Myocyte (in vitro differentiated cells): ENCODE measurements around the gene BORCS8. TPM values are rescaled to one million over a fixed set of nuclear protein-coding genes. Genes with fewer than 3 reads are reported as not detected.
"Not testable (repeated sequence)": the region's sequence is repeated elsewhere in the genome, so short reads cannot be mapped to it uniquely, and the experiment has no call there.

Source experiments
- DNase-seq: peaks from one replicate; pipeline ENCODE4 v3.0.0-alpha.2; 2012; ENCODE audit warnings: low read depth
- total RNA-seq: library from RNA; depleted of rRNA; stranded (reverse); fragments of >200 nt; gene quantifications from 2 replicates; pipeline ENCODE4 v1.2.3, GENCODE V29; 2014

The BORCS8 gene
- total RNA-seq, 1 donor from 2014 or later, result 15.4 TPM

DNA sequence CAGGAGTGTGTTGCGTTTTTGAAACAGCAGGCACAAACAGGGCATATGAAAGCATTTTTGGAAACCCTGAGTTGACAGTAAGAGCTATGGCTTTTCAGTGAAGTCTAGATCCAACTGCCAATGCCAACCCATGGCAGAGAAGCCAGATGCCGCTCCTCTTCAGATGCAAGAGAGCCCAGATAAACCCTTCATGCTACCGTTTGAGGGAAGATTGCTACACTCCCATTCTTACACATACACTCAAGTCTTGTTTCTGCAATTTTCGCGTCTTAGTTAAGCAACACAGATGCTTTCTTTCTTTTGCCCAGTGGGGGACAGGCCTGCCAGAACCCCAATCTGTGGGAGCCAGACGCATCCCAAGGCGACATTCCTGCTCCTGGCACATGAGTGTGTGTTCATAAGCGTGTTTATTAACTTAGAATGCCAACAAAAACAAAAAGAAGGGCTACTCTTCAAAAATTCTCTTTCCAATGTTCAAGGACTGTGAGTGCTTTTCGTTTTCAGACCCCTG, 10.4 kb downstream of the BORCS8 start:
- no peak for DNase-seq

DNA sequence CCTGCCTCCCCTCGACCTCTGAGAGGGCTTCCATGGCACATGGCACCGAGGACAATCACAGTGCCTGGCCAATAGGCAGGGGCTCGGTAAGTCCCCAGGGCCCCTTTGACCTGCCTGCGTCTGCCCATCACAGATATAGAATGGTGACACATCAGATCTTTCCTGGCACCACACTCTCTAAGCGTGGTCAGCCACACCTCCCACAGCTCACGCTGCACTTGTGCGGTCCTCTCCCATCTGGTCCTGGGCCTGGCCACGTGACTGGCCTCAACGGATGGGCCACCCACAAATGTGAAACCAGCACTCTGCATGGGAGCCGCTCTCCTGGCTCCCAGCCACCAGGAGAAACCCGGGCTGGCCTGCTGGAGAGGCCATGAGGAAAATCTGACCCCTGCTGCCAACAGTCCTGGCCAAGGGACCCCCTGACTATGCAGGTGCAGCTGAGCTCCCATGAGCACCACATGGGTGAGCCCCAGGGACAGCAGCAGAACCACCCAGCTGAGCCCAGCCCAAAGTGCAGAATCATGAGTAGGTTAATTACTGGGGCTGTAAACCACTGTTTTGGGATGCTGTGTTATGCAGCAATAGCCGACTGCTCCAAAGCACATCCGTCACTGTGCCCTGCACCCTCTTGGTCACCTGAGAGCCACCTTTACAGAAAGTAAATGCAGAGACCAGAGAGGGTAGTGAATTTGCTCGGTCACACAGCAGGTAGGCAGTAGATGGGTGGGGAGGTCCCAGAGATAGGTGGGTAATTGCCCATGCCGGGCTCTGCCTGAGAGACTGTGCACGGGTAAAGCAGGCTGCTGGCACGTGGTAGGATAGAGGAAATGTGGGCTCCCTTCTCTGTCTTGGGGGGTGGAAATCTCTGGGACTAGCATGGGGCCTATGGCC, 12.2 kb downstream of the BORCS8 start:
- DNase-seq, result peak; percentile 95

DNA sequence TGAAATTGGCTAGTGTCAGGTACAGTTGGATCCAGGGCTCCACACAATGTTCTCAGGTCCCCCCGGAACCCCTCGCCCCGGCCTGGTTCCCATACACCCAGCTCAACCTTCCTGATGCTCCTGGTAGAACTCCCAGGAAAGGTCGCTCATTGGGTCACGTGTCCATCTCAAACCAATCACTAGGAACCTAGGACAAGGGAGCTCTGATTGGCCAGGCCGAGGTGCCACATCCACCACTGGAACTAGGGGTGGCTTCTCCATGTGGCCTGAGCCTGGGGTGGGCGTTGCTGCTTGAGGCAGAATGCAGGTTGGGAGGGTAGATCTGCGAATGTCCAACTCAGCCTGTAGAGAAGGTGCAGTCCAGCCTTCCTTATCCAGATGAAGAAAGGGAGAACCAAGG, 15.0 kb downstream of the BORCS8 start:
- DNase-seq, result no peak

DNA sequence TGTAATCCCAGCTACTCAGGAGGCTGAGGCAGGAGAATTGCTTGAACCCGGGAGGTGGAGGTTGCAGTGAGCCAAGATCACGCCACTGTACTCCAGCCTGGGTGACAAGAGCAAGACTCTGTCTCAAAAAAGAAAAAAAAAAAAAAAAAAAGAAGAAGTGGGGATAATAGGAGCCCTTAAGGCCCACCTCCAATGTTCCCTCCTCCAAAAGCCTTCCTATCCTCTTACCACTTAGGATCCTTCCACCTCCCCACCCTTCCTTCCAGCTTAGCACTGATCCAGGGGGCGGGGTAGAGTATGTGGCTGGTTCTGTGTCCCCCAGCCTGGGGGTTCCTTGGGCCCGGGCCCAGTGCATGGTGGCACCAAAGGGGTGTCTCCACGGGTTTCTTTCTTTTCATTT, 18.7 kb downstream of the BORCS8 start:
- DNase-seq, result not testable (repeated sequence)

DNA sequence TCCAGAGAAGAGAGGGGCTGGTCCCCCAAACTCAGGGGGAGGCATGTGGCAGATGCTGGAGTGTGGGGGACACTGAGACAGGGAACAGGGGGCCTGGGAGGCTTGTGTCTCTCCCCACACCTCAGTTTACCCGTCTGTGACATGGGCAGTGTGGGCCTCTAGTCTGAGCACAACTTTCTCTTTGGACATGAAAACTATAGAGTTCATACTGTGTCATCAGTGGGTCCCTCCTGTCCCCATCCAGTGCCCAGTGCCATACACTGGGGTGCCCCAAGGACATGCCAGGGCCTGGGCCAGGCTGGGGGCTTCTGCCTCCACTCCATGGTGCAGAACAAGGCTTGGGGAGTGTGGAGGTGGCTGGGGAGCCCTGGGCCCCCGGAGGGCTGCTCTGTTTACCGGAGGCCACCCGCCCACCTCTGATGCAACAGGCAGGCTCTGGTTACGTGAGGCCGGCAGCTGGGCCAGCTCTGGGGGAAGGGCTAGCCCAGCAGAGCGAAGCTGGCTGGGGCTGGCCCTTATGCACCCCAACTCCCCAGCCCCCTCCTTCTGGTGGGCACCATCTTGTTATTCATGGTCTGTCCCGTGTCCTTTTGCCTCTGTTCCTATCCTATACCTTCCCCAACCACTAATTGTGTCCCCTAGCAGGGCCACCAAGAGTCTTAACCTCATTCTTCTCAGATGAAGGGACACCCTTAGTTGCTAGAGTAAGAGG, 20.0 kb downstream of the BORCS8 start:
- DNase-seq, result peak; percentile 67

DNA sequence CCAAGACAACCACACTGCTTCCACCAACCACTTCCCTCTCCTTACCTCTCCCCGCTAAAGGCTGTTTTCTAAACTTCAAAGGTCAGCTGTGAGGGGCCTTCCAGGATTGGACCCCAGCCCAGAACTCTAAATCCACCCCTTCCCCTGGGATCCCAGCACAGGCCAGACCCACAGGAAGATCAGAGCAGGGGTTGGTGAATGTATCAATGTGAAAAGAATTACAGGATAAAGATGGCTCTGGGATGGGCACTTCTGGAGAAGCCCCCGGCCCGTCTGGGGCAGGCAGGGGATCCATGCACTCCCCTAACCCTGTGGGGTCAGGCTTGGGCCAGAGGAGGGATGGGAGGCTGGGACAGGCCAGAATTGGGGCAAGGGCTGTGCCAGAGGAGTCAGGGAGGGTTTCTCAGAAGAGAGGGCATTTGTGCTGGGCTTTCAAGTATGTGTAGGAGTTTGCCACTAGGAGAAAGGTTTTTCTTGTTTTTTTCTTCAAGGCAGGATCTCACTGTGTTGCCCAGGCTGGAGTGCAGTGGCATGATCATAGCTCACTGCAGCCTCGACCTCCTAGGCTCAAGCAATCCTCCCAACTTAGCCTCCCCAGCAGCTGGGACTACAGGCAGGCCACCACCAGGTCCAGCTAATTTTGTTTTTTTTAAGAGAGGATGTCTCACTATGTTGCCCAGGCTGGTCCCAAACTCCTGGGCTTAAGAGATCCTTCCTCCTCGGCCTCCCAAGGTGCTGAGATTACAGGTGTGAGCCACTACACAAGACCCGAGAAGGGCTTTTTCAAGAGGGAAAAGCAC, 20.9 kb downstream of the BORCS8 start:
- DNase-seq, result no peak

DNA sequence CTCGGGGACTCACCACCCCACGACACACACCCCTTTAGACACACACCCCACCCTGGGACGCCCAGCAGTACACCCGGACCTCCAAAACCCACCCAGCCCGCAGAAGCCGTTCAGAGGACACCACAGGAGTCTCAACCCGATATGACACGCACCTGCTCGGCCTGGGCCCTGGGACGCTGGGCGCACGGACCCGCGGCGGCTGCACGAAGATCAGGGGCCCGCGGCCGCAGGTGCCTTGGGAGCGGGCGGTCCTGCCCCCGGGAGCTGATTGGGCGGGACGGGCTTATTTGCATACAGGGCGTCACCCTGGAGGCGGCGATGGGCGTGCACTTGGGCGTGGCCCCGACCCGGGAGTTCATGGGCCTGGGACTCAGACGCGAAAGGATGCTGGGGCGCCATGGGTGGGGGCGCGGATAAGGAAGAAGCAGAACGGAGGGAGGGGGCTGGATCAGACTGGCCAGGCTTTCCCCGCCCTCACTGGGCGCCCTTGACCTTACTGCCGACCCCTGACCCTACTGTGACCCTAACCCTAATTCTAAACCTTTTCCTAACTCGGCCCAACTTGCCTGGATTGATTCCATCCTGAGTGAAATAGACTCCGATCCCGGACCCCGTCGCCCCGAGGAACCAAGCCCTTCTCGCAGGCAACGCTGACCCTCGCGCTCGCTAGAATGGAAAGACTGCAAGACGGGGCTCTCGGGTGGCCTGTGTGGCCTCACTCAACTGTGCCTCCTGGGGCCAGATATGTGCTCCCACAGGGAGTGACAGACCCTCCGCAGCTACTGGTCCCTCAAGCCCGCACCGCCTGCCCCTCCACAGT, 21.7 kb downstream of the BORCS8 start, which contains the start of gene MEF2B:
MEF2B (minus strand) TSS at position 211 of the 820 bp plus-strand sequence. CDS start 19,528 bp downstream, outside the sequence.
- DNase-seq, result peak; percentile 42

DNA sequence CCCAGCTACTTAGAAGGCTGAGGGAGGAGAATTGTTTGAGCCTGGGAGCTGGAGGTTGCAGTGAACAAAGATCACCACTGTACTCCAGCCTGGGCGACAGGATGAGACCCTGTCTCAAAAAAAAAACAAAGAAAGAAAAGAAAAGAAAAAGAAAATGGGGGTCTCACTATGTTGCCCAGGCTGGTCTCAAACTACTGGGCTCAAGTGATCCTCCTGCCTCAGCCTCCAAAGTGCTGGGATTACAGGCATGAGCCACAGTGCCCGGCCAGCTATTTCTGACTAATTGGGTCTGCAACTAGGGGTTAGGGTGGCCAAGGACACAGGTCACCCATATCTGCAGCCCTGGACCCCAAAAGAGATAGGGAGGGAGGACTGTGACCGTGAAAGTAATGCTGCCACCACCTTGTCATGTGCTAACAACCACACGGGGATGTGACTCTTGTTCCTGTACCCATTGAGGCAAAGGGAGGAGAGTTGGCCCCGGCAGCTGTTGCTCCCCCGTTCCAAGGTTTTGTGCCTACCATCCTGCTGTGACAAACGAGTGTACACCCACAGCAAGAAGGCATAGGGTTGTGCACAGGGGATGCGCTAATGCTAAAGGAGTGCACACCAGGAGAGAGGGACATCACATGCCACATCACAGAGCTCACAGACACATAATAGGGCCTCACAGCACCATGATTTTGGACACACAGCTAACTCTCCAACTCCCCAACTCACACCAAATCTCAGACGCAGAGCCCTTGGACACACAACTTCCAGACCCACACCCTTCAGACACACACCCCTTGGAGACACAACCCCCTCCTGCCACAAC, 22.5 kb downstream of the BORCS8 start:
- no peak for DNase-seq

DNA sequence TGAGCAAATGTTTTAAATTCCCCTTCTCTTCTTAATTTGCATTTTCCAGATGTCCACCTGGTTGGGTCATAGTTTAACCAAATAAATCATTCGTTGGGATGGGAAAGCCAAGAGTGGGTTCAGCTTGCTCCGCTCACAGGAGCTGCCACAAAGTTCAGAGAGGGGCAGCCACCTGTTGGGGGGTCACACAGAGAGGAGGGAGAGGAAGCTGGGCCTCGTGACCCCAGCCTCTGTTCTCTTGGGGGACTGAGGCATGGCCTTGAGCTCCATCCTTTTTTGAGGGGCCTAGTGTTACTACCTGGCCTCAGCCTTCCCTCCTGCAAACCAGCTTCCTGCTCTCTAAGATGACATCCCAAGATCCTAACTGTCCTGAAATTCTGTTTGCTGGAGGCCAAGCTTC, 24.3 kb downstream of the BORCS8 start:
- no peak for DNase-seq

DNA sequence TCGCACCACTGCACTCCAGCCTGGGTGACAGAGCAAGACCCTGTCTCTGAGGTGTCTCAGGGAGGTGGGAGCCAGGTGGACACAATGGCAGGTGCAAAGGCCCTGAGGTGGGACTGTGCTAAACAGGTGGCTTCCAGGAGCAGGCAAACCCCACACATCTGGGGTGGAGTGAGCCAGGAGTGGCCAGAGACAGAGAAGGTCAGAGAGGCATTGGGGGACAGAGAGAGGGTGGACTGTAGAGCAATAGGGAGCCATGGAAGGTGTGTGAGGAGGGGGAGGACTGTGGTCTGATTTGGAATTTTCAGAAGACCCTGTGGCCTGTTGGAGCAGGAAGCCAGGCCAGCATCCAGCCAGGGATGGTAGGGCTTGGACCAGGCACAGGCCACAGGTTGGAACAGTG, 26.6 kb downstream of the BORCS8 start:
- no peak for DNase-seq

DNA sequence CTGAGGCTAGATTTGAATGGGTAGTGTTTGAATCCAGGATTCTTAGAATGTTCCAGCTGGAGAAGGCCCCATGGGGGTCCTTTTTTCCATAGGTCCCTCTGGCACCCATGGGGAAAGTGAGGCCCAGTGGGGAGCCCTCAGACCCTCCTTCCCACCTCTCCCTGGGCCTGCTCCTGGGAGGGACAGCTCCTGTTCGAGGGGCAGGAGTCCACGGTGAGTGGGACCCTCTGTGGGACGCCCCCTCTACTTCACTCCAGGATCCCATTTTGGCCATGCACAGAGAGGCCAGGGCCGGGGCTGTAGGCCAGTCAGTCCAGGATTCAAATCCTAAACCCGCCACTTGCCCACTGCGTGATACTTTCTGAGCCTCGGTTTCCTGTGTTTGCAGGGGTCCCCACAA, 29.5 kb downstream of the BORCS8 start:
- no peak for DNase-seq

DNA sequence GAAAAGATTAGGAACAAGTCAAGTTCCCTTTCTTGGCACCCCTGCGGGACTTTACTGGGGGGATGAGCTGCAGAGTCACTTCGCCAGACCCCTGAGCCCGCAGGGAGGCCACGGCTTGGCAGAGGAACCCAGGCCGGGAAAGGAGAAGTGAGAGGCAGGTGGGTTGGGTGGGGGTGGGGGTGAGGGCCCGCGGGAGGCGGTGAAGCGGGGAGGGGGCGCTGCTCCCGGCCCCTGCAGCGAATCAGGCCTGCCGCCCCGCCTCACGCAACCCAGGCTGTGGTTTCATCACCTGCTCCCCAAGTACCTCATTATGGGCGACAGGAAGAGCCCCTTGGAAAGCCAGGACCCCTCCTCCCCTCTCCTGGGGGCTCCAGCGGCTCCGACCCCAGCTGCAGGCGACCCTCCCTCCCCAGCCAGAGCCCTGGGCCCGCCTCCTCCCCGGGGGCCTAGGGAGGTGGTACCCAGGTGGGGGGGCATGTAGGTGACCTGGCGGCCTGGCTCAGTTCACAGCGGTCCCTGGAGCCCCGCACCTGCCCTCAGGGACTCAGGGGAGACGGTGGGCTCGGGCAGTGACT, 31.4 kb downstream of the BORCS8 start:
- DNase-seq, result no peak

DNA sequence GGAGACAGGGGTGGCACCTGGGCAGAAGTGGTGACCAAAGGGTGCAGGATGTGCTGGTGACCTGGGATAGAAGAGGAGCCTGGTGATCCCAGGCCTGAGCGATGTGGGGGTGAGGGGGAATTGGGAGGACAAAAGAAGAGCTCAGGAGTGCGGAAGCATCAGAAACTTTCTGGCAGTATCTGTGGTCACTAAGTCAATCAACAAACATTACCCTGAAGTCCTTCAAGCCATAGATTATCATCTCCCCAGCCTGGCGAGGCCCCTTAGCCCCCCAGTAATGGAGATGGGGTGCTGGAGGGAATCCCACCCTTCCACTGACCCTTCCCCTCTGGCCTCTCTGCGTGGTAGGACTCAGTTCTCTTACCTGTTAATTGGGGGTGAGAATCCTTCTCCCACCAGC, 32.4 kb downstream of the BORCS8 start:
- no peak for DNase-seq

DNA sequence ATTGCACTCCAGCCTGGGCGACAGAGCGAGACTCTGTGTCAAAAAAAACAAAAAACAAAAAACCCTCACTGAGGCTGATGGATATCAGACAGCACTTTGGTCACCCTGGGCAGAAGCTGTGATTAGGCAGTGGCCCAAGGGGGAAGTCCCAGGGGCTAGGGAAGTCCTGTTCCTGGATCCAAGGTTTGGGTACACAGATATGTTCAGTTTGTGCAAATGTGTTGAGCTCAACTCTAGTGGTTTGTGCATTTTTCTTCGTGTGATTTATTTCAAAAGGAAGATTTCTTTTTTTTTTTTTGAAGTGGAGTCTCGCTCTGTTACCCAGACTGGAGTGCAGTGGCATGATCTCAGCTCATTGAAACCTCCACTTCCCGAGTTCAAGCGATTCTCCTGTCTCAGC, 34.1 kb downstream of the BORCS8 start:
- DNase-seq, result no peak

DNA sequence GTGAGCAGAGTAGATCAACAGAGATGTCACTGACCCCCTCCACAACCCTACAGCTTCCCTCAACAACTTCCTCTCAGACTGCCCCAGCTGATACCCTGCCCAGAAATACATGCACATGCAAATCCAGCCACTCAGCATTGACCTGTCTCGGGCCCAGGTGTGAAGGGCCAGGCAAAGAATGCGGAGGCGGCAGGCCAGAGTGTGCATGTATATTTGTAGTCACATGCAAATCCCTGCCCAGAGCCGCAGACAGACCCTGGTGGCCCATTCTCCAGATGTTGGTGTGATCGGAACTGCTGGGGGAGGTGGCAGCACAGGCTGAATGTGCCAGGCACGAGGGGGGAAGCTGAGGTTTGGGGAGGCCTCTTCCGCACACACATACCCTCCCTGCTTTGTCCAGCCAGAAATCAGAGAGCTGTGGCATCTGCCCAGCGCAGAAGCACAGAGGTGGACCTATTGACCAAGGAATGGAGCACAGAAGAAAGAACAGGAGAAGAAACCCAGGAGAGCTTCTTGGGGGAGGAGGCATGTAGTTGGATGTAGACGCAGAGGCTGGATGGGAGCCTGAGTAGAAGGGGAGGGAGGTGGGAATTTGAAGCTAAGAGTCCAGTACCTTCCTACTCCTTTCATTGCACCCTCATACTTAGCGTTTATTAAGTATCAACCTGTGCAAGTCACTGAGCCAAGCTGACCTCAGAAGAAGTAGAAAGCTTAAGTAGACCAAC, 36.3 kb downstream of the BORCS8 start:
- no peak for DNase-seq

DNA sequence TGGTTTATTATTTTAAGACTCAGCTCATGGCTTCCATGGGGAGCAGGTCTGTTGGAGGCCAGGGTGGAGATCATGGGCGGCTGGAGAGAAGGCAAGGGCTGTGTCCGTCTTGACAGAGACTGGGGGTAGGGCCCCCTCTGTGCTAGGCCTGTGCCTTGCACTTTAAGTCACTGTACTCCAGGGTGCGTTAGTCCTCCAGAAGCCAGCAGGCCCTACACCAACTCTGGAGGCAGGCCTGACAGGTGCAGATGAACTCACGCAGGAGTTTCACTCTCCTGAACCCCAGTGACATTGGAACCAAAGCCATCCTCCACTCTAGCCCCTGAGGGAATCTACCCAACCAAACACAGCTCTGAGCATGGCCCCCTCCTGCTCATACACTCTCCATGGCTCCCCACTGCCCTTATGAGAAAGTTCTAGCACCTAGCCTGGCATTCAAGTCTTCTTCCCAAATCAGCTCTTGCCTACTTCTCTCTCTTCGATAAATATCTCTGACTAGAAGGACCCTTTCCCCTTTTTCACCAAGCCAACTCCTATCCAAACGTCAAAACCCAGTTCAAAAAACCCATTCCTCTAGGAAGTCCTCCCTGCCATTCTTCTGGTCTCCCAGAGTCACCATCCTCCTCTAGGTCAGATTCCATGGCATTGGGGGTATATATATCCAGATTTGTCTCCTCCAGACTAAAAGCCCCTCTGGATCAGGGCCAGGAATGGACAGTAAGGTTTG, 37.0 kb downstream of the BORCS8 start:
- no peak for DNase-seq

DNA sequence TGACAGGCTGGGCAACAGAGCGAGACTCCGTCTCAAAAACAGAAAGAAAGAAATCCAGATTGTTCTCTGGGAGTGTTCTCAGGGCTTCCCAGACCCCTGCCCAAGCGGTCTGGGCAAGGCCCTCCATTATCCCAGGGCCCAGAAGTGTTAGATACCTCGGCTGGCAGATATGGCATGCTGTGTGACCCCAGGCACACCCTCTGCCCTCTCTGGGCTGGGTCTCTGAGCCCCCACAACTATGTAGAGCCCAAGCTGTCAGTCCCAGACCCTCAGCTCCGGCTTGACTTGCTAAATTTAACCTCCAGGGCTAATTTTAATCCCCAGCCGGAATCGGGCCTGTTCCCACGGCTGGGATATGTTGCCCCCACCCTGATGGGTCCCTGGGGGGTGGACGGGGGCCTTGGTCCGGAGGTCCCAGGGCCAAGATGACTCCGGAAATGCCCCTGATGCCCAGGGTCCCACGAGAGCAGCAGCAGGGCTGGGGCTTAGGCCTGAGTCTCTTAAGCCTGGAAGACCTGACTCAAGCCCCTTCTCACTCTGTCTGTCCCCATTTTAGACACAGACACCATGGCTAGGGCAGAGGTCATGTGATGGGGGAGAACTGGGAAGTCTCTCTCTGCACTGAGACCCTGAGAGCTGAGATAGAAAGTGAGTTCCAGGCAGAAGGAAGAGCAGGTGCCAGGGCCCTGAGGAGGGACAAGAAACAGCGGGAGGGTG, 39.1 kb downstream of the BORCS8 start:
- no peak for DNase-seq
